Measurements from ENCODE around the gene SIDT2.

SIDT2 gene

GRCh38 chr11:117222991-117223740 lies 44.6 kb downstream of the SIDT2 start:
- no peak for DNase-seq (ENCODE audit: low read depth)
- no peak for TF ChIP-seq CTCF (IDR thresholded peaks at IDR 0.05; ENCODE audit: low read depth, low read length, missing control alignments)
- H3K4me3 ChIP-seq (ENCODE audit: low read depth, low read length) = no peak overlapping the region

GRCh38 chr11:117223741-117224689 lies 45.5 kb downstream of the SIDT2 start:
- DNase-seq (ENCODE audit: low read depth) = no peak
- H3K4me3 ChIP-seq (ENCODE audit: low read depth, low read length) = no peak overlapping the region
- TF ChIP-seq CTCF (IDR thresholded peaks at IDR 0.05; ENCODE audit: low read depth, low read length, missing control alignments) = no peak

GRCh38 chr11:117225553-117226170 lies 47.1 kb downstream of the SIDT2 start:
- no peak for TF ChIP-seq CTCF (IDR thresholded peaks at IDR 0.05; ENCODE audit: low read depth, low read length, missing control alignments)
- H3K4me3 ChIP-seq (ENCODE audit: low read depth, low read length) = no peak overlapping the region
- no peak for DNase-seq (ENCODE audit: low read depth)

GRCh38 chr11:117226388-117227385 lies 48.1 kb downstream of the SIDT2 start:
- peak; percentile 47 for DNase-seq (ENCODE audit: low read depth)
- no peak overlapping the region for H3K4me3 ChIP-seq (ENCODE audit: low read depth, low read length)
- TF ChIP-seq CTCF (IDR thresholded peaks at IDR 0.05; ENCODE audit: low read depth, low read length, missing control alignments) = peak; percentile 84

GRCh38 chr11:117228091-117228490 lies 49.5 kb downstream of the SIDT2 start:
- no peak for TF ChIP-seq CTCF (IDR thresholded peaks at IDR 0.05; ENCODE audit: low read depth, low read length, missing control alignments)
- DNase-seq (ENCODE audit: low read depth) = no peak
- no peak overlapping the region for H3K4me3 ChIP-seq (ENCODE audit: low read depth, low read length)

GRCh38 chr11:117229411-117229810 lies 50.9 kb downstream of the SIDT2 start:
- no peak overlapping the region for H3K4me3 ChIP-seq (ENCODE audit: low read depth, low read length)
- no peak for TF ChIP-seq CTCF (IDR thresholded peaks at IDR 0.05; ENCODE audit: low read depth, low read length, missing control alignments)
- DNase-seq (ENCODE audit: low read depth) = no peak
